ENCODE results near the gene ZNF628. TPM values are rescaled to one million over a fixed set of nuclear protein-coding genes. Genes with fewer than 3 reads are reported as not detected.

ZNF628 gene
- total and polyA plus RNA-seq, 12 donors, result 2.5 to 7.8 (median 4.8) TPM

DNA sequence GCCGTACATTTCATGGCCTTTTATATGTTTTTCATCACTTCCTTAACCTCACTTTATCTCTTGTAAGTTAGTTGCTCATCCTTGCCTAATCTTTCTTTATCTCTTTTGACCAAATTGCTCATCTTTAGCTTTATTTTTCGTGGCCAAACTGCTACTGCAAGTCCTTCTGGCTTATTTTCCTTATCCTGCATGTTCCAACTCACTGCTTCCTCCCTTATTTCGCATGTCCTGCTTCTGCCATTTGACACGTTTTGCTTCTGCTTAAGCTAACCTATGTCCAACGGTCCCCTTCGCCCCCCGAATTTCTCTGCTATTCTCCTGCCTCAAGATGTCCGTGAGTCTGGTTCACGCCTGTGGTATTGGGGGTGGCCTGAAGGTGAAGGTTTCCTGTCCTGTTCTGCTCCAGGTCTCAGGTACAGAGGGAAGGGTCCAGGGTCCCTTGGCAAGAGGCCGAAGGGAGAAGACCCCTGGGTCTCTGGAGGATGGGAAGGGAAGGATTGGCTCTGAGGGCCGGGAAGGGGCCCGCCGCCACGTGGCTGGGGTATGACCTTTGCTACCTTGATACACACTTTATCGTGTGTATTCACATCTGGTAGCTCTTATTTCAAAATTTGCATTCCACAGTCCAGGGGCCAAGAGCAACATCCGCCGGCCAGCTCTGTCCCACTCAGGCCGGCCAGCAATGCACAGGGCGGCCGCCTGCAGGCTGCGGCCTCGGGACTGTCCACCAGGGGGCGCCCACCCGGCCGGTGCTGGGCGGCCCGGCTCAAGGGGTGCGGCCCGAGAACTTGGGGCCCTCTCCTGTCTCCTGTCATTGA lies 9.0 kb upstream of the ZNF628 start:
- intact Hi-C loops (cut with DNase I), result loop anchor here (1.0 to 5.0 kb wide), 4 partner anchors 35 to 40 kb away; no protein-coding TSS in a partner anchor
- Histone ChIP-seq H3K4me3 (no peak overlapping the region), H3K27ac (peak overlapping the region in 1 of 10 donors; percentile 15), H3K36me3 (no peaks in the 10 kb centered on the region), H3K4me1 (peaks cover 0 to 13% (median 8%) of the 10 kb centered on the region in 9 donors), H3K9me3 (no peaks in the 10 kb centered on the region), H3K27me3 (no peaks in the 10 kb centered on the region)
- 30 to 33% methylated on average over 29 of the region's 29 CpGs for WGBS, 2 donors
- TF ChIP-seq, protein P1, sequence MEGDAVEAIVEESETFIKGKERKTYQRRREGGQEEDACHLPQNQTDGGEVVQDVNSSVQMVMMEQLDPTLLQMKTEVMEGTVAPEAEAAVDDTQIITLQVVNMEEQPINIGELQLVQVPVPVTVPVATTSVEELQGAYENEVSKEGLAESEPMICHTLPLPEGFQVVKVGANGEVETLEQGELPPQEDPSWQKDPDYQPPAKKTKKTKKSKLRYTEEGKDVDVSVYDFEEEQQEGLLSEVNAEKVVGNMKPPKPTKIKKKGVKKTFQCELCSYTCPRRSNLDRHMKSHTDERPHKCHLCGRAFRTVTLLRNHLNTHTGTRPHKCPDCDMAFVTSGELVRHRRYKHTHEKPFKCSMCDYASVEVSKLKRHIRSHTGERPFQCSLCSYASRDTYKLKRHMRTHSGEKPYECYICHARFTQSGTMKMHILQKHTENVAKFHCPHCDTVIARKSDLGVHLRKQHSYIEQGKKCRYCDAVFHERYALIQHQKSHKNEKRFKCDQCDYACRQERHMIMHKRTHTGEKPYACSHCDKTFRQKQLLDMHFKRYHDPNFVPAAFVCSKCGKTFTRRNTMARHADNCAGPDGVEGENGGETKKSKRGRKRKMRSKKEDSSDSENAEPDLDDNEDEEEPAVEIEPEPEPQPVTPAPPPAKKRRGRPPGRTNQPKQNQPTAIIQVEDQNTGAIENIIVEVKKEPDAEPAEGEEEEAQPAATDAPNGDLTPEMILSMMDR (IDR thresholded peaks at IDR 0.05), result peak; percentile 99 to 100 (median 99)
- peak; percentile 57 to 80 for DNase-seq
- ATAC-seq, result peak; percentile 77 to 96 (median 88)

DNA sequence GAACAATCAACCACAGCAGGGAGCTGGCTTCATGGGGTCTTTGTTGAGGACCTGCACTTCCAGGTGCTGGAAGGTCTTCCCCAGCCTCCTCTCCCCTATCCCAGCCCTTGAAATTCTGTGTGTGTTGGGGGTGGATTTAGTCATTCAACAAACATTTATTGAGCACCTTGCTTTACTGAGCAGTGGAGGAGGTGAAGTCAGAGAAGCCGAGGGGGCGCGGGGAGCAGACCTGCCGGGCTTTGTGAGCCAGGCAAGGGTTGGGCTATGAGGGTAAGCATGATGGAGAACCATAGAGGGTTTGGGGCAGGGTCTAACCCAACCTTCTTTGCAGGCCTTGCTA lies 8.4 kb upstream of the ZNF628 start:
- ATAC-seq (peak in 1 of 8 donors; percentile 7), DNase-seq (peak in 1 of 2 donors; percentile 6)
- TF ChIP-seq, protein P1 (IDR thresholded peaks at IDR 0.05), result peak in 2 of 9 donors; percentile 6 to 30
- Histone ChIP-seq H3K27me3 (no peaks in the 10 kb centered on the region), H3K4me1 (peaks cover 0 to 10% (median 8%) of the 10 kb centered on the region in 9 donors), H3K9me3 (no peaks in the 10 kb centered on the region), H3K36me3 (no peaks in the 10 kb centered on the region), H3K27ac (no peak overlapping the region), H3K4me3 (no peak overlapping the region)
- WGBS, 2 donors, result 23 to 32% methylated on average over 4 of the region's 4 CpGs
- intact Hi-C loops (cut with DNase I), result loop anchor here in 5 of 10 donors (1.0 to 5.0 kb wide), 3 partner anchors 34 to 39 kb away; no protein-coding TSS in a partner anchor

- intact Hi-C loops (cut with DNase I), result no loop called here
- Histone ChIP-seq H3K27me3 (no peaks in the 10 kb centered on the region), H3K27ac (no peak overlapping the region), H3K36me3 (no peaks in the 10 kb centered on the region), H3K4me3 (no peak overlapping the region), H3K9me3 (no peaks in the 10 kb centered on the region), H3K4me1 (peaks cover 4 to 20% (median 13%) of the 10 kb centered on the region in 9 donors)
- ATAC-seq (no peak), DNase-seq (no peak)
- WGBS, 2 donors, result 80 to 85% methylated on average over 13 of the region's 13 CpGs
- TF ChIP-seq, protein P1 (IDR thresholded peaks at IDR 0.05), result no peak
These were observed 5.2 kb upstream of the ZNF628 start for GRCh38 chr19:55471266-55471665.

DNA sequence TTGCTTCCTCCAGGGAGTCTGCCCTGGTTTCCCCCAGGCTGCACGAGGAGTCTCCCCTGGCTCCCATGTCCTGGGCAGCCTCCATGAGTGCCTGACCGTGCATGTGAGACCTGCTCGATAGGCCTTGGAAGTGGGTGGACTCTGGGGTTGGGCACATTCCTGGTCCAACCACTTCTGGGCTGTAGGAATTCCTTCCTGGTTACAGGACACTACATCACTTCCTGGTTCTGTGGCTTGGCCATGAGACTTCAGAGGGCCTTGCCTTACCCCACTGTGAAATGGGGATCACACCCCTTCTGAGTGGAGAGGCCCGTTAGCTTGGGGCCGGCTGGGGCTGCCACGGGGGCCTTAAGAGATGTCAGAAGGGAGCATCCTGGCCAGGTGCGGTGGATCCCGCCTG lies 4.0 kb upstream of the ZNF628 start:
- Histone ChIP-seq H3K36me3 (no peaks in the 10 kb centered on the region), H3K4me3 (no peak overlapping the region), H3K9me3 (no peaks in the 10 kb centered on the region), H3K27ac (no peak overlapping the region), H3K27me3 (no peaks in the 10 kb centered on the region), H3K4me1 (peaks cover 6 to 19% (median 16%) of the 10 kb centered on the region in 9 donors)
- TF ChIP-seq, protein P1 (IDR thresholded peaks at IDR 0.05), result no peak
- WGBS, 2 donors, result 81 to 83% methylated on average over 8 of the region's 8 CpGs
- no peak for DNase-seq
- ATAC-seq, result no peak
- intact Hi-C loops (cut with DNase I), result no loop called here

Data from heart right ventricle (tissue), 16 donors.